Smooth muscle cell of trachea (primary cell): Measurements from ENCODE around the gene HNRNPUL1. TPM values are rescaled to one million over a fixed set of nuclear protein-coding genes. Genes with fewer than 3 reads are reported as not detected.

Experiments
- total RNA-seq: library from RNA; depleted of rRNA; stranded (reverse); fragments of >200 nt; gene quantifications from 2 replicates; pipeline ENCODE4 v1.2.1, GENCODE V29; 2014

HNRNPUL1 gene
- total RNA-seq = 87.2 and 118 TPM in 2 replicates

DNA sequence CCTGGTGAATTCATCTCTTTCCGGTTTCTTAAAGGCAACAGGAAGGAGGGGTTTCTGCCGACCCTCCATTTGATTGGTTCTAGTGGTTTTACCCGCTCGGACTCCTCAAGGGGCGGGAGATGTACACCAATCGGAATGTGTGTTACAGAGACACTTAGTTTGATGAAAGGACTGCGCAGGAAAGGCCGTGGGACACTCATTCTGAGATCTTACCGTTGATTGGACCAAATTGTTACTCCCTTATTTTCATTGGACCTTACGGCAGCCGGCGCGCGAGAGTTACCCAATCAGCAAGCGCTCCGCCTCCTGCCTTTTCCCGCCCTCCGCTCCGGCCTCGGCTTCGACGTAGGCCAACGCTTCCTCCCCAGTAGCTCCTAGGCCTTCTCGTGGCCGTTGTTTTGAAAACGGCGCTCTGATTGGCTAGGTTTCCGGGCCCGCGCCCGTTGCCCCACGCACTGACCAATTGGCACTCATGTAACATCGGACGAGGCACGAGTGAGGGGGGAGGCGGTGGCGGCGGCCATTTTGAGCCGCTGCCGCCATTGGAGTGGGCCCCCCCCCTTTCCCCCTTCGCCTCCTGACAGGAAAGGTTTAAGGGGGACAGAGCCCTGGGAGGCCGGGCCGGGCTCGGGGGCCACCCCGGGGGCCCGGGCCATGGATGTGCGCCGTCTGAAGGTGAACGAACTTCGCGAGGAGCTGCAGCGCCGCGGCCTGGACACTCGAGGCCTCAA, at the start of gene HNRNPUL1:
Gene HNRNPUL1 (plus strand): TSS at position 523 of the 731 bp plus-strand sequence. CDS start 132 bp downstream, at position 655.

DNA sequence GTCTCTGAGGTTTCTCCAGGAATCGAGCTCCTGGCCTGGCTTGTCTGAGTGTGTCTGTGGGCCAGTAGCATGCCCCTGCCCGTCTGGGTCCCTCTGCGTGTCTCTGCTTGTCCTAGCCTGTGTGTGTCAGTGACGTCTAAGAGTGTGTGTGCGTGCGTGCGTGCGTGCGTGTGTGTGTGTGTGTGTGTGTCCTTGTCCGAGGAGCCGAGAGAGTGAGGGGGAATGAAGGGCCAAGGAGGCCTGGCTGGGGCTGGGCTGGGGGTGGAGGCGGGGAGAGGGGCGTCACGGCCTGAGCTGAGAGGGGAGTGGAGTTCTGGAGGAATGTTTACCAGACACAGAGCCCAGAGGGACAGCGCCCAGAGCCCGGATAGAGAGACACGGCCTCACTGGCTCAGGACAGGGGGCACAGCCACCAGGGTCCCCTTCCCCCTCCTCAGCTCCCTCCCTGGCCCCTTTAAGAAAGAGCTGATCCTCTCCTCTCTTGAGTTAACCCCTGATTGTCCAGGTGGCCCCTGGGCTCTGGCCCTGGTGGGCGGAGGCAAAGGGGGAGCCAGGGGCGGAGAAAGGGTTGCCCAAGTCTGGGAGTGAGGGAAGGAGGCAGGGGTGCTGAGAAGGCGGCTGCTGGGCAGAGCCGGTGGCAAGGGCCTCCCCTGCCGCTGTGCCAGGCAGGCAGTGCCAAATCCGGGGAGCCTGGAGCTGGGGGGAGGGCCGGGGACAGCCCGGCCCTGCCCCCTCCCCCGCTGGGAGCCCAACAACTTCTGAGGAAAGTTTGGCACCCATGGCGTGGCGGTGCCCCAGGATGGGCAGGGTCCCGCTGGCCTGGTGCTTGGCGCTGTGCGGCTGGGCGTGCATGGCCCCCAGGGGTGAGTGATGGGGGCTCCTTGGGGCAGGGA, 45.3 kb upstream of the HNRNPUL1 start, which contains the start of gene AXL:
Gene AXL (plus strand): TSS at position 609 of the 893 bp plus-strand sequence. CDS start 170 bp downstream, at position 779.

DNA sequence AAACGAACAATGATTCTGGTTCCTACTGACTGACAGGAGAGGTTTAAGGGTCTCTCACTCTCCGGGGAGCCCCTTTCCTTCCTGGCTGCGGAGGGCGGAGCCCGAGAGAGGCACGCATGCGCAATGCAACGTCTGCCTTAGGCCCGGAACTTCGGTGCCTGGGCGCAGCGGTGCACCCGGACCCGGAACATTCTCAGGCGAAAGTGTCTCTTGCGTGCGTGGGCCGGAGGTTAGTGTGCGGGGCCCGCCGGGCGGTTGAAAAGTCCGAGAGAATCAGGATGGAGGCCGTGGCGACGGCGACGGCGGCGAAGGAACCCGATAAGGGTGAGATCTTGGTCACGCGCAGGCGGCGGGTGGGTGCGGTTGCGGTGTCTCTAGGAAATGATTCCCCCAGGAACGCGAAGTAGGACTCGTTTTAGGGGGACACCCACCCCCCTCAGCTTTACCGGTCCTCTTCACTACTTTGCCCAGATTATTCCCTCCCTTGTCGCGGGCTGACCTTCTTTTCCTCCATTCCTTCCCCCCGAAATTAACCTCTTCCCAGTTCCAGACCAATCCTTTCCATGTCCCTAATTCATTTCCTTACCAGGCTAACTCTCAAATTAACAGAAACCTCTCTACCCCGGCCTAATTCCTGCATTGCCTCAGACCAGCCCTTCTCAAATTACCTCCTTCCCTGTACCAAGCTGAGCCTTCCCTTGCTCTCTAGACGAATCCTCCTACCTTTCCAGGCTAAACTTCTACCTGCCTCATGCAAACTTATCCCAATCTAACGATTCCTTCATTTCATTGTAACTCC, 46.1 kb downstream of the HNRNPUL1 start, which contains the start of gene CCDC97:
Gene CCDC97 (plus strand): TSS at position 140 of the 799 bp plus-strand sequence. CDS start 139 bp downstream, at position 279.

DNA sequence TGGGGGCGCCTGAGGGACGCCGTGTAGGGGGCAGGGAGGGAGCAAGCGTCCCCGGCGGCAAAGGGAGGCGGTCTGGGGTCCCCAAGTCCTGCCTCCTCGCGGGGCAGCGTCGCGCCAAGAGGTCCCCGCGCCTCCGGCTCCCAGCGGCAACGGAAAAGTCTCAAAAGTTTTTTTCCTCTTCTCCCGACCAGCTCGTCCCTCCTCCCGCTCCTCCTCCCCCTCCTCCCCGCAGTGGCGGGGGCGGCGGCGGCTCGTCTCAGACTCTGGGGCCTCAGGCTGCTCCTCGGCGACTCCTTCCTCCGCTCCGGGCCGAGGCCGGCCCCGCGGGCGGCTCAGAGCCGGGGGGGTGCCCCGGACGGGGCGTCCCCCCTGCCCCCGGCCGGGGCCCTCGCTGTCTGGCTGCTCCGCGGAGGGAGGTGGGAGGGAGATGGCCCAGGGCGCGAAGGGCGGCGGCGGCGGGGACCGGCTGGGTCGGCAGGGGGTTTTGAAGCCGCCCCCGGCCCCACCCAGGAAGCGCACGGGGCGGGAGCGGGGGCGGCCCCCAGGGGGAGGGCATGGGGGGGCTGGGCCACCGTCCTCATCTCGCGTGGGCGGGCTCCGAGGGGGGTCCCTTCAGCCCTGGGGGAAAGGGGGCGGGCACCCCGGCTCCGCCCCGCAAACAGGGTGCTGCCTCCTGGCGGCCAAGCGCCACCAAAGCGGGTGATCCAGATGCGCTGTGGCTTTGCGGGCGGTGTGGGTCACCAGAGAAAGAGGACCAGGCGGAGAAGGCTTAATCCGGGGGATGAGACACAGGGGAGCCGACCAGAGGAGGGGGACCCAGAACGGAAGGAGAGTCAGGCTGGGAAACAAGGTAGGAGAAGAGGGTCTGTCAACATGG, 89.5 kb downstream of the HNRNPUL1 start, which contains the start of gene TGFB1:
Gene TGFB1 (minus strand): TSS at position 457 of the 877 bp plus-strand sequence. CDS start 878 bp downstream, outside the sequence.

Other genes with a start within 250 kb of the HNRNPUL1 start
- not detected in 2 replicates for gene CYP2A13, start 175.9 kb upstream of the HNRNPUL1 start, total RNA-seq
- gene CYP2F1, start 149.9 kb upstream of the HNRNPUL1 start, total RNA-seq = not detected in 2 replicates
- gene CYP2S1, start 71.2 kb upstream of the HNRNPUL1 start, total RNA-seq = 1.8 and 5.7 TPM in 2 replicates
- gene AXL, start 45.1 kb upstream of the HNRNPUL1 start, total RNA-seq = 369 and 387 TPM in 2 replicates
- 9.3 and 13.2 TPM in 2 replicates for gene CCDC97, start 45.8 kb downstream of the HNRNPUL1 start, total RNA-seq
- gene TGFB1, start 89.5 kb downstream of the HNRNPUL1 start, total RNA-seq = 12.1 and 15.7 TPM in 2 replicates
- 2.8 and 4.2 TPM in 2 replicates for gene B9D2, start 99.8 kb downstream of the HNRNPUL1 start, total RNA-seq
- gene TMEM91, start 112.2 kb downstream of the HNRNPUL1 start, total RNA-seq = 4.4 and 10.9 TPM in 2 replicates
- gene EXOSC5, start 133.0 kb downstream of the HNRNPUL1 start, total RNA-seq = 8.9 and 13.7 TPM in 2 replicates
- gene BCKDHA, start 133.4 kb downstream of the HNRNPUL1 start, total RNA-seq = 43.8 and 48.1 TPM in 2 replicates
- gene B3GNT8, start 163.0 kb downstream of the HNRNPUL1 start, total RNA-seq = 3.5 and 4.5 TPM in 2 replicates
- 44.0 and 46.1 TPM in 2 replicates for gene DMAC2, start 175.5 kb downstream of the HNRNPUL1 start, total RNA-seq
- gene ERICH4, start 178.8 kb downstream of the HNRNPUL1 start, total RNA-seq = not detected in 2 replicates